ENCODE results near the gene NAXD.
"Not testable (repeated sequence)": the region's sequence is repeated elsewhere in the genome, so short reads cannot be mapped to it uniquely, and the experiment has no call there.

The NAXD gene

GRCh38 chr13:110615322-110616102 lies at the start of gene NAXD:
Gene NAXD, plus strand, starts transcription at chr13:110615545. Its CDS starts 57 bp downstream, at chr13:110615602.
- peak; percentile 99 for DNase-seq (ENCODE audit: low spot score)

- DNase-seq (ENCODE audit: low spot score), result no peak
These were observed 49.2 kb upstream of the NAXD start for GRCh38 chr13:110566171-110566570.

GRCh38 chr13:110568612-110569011 lies 46.7 kb upstream of the NAXD start:
- no peak for DNase-seq (ENCODE audit: low spot score)

GRCh38 chr13:110569962-110570361 lies 45.4 kb upstream of the NAXD start:
- not testable (repeated sequence) for DNase-seq (ENCODE audit: low spot score)

- DNase-seq (ENCODE audit: low spot score), result no peak
These were observed 44.5 kb upstream of the NAXD start for GRCh38 chr13:110570886-110571285.

- no peak for DNase-seq (ENCODE audit: low spot score)
These were observed 43.2 kb upstream of the NAXD start for GRCh38 chr13:110571896-110572777.

GRCh38 chr13:110572778-110573118 lies 42.6 kb upstream of the NAXD start:
- no peak for DNase-seq (ENCODE audit: low spot score)

- no peak for DNase-seq (ENCODE audit: low spot score)
These were observed 41.2 kb upstream of the NAXD start for GRCh38 chr13:110574161-110574560.

- DNase-seq (ENCODE audit: low spot score), result peak; percentile 33
These were observed 39.8 kb upstream of the NAXD start for GRCh38 chr13:110575322-110576069.

GRCh38 chr13:110576070-110576394 lies 39.3 kb upstream of the NAXD start:
- DNase-seq (ENCODE audit: low spot score), result no peak

GRCh38 chr13:110576736-110577476 lies 38.4 kb upstream of the NAXD start:
- no peak for DNase-seq (ENCODE audit: low spot score)

- DNase-seq (ENCODE audit: low spot score), result no peak
These were observed 37.0 kb upstream of the NAXD start for GRCh38 chr13:110578363-110578762.

GRCh38 chr13:110580800-110581199 lies 34.5 kb upstream of the NAXD start:
- DNase-seq (ENCODE audit: low spot score), result peak; percentile 46

GRCh38 chr13:110581506-110582185 lies 33.7 kb upstream of the NAXD start:
- DNase-seq (ENCODE audit: low spot score), result no peak

GRCh38 chr13:110582421-110582954 lies 32.9 kb upstream of the NAXD start:
- DNase-seq (ENCODE audit: low spot score), result no peak

- no peak for DNase-seq (ENCODE audit: low spot score)
These were observed 32.0 kb upstream of the NAXD start for GRCh38 chr13:110583178-110583865.

- no peak for DNase-seq (ENCODE audit: low spot score)
These were observed 25.5 kb upstream of the NAXD start for GRCh38 chr13:110589793-110590390.

GRCh38 chr13:110590577-110590976 lies 24.8 kb upstream of the NAXD start:
- no peak for DNase-seq (ENCODE audit: low spot score)

GRCh38 chr13:110592665-110593064 lies 22.7 kb upstream of the NAXD start:
- peak; percentile 45 for DNase-seq (ENCODE audit: low spot score)
